Measurements from ENCODE around the gene GPRC5A. TPM values are rescaled to one million over a fixed set of nuclear protein-coding genes. Genes with fewer than 3 reads are reported as not detected.

Gene GPRC5A
- total RNA-seq, 1 donor from 2014 or later: 7.2 TPM

GRCh38 chr12:12885096-12885792 is 6.1 kb upstream of the GPRC5A start:
- DNase-seq (ENCODE audit: low spot score): no peak

- DNase-seq (ENCODE audit: low spot score): no peak
These were observed 3.9 kb upstream of the GPRC5A start for GRCh38 chr12:12887471-12887870.

DNA sequence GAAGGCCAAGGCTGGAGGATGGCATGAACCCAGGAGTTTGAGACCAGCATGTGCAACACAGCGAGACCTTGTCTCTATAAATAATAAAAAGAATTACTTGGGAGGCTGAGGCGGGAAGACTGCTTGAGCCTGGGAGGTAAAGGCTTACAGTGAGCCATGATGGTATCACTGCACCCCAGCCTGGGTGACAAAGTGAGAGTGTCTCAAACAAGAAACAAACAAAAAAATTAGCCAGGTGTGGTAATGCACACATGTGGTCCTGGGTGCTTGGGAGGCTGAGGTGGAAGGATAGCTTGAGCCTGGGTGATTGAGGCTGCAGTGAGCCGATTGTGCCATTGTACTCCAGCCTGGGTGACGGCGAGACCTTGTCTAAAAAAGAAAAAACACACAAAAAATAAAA is 1.7 kb upstream of the GPRC5A start:
- DNase-seq (ENCODE audit: low spot score): no peak

- DNase-seq (ENCODE audit: low spot score): peak; percentile 48
These were observed 751 bp upstream of the GPRC5A start for GRCh38 chr12:12890543-12891079.

- DNase-seq (ENCODE audit: low spot score): no peak
These were observed 556 bp downstream of the GPRC5A start for GRCh38 chr12:12891881-12892355.

- DNase-seq (ENCODE audit: low spot score): no peak
These were observed 1.3 kb downstream of the GPRC5A start for GRCh38 chr12:12892681-12893141.

DNA sequence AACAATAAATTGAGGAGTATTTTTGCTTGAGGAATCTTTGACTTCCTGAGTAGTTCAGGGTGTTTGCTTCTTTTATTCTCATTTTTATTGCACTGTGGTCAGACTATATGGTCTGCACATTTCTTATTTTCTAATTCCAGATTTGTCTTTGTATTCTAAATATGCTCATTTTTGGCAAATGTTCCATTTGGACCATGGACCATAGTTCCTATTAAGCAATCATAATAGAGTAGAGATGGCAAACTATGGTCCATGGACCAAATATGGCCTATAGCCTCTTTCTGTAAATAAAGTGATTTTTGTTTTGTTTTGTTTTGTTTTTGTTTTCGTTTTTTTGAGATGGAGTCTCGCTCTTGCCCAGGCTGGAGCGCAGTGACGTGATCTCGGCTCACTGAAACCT is 2.1 kb downstream of the GPRC5A start:
- no peak for DNase-seq (ENCODE audit: low spot score)

DNA sequence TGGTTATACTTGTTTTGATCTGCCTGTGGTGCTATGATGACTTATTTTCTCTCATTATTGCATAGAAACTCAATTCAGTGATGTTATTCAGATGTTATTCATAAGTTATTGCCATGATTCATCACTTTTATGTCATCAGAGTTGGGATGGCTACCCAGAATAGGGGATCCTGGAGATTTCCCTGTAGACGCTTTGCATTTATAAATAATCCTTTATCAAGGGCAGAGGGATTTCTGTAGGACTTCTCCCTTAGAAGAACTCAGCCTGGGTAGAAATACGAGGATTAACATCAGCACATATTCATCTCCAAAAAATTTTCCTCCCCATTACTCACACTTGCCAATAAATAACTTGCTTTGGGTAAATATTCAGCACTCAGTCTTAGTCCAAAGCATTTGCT is 4.9 kb downstream of the GPRC5A start:
- no peak for DNase-seq (ENCODE audit: low spot score)

- no peak for DNase-seq (ENCODE audit: low spot score)
These were observed 5.9 kb downstream of the GPRC5A start for GRCh38 chr12:12897302-12897701.

DNA sequence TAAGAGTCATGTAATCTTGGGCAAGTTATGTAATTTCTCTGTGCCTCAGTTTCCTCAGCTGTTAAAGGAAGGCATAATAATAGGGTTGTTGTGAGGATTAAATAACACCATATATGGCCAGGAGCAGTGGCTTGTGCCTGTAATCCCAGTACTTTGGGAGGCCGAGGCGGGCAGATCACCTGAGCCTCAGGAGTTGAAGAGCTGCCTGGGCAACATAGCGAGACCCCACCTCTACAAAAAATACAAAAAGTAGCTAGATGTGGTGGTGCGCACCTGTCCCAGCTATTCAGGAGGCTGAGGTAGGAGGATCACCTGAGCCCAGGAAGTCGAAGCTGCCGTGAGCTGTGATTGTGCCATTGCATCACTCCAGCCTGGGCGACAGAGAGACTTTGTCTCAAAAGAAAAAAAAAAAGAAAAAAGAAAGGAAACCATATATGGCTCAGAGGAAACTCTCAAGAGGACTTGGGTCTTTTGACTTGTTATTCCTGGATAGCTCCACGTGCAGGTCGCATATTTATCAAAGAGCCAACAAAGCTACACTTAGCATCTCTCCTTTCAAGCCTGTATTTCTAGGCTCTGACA is 6.9 kb downstream of the GPRC5A start:
- no peak for DNase-seq (ENCODE audit: low spot score)

GRCh38 chr12:12898911-12899511 is 7.6 kb downstream of the GPRC5A start:
- no peak for DNase-seq (ENCODE audit: low spot score)

DNA sequence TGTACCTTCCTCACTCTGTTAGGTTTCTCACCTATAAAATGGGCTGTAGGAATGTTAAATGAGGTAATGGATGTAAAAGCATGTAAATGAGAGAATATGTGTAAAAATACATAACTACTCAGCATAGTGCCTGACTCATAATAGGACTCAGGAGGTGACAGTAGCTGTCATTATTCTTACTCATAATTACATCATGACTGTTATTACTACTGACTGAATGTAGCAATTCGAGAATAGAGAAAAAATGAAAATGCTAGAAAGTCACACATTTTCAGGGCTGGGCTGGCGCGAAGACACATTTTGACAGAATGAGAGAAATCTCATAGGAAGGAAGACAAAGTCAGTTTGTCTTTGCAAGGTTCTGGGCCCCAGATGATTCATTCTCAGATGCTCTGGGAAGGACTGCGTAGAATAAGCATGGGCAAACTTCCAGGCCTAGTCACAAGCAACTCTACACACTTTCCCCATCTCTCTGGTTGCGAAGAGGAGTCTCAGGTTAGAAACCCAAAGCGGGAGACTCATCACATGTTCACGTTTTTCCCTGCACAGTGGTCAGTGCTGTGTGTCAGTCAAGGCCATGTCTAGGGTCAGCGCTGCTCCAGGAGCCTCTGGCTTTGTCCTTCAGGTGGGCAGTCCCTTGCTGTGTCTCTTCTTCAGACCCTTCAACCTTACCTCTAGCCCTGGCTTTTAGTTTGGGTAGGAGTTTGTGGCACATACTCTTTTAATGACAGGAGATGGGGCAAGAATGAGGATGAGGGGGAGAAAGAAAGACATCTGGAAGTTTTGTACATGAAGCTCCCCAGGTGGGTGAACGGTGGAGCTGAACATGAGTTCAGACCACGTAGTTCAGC is 8.4 kb downstream of the GPRC5A start:
- DNase-seq (ENCODE audit: low spot score): no peak

- DNase-seq (ENCODE audit: low spot score): no peak
These were observed 9.4 kb downstream of the GPRC5A start for GRCh38 chr12:12900786-12901157.

- no peak for DNase-seq (ENCODE audit: low spot score)
These were observed 9.9 kb downstream of the GPRC5A start for GRCh38 chr12:12901158-12901791.

- no peak for DNase-seq (ENCODE audit: low spot score)
These were observed 10.7 kb downstream of the GPRC5A start for GRCh38 chr12:12902036-12902435.

DNA sequence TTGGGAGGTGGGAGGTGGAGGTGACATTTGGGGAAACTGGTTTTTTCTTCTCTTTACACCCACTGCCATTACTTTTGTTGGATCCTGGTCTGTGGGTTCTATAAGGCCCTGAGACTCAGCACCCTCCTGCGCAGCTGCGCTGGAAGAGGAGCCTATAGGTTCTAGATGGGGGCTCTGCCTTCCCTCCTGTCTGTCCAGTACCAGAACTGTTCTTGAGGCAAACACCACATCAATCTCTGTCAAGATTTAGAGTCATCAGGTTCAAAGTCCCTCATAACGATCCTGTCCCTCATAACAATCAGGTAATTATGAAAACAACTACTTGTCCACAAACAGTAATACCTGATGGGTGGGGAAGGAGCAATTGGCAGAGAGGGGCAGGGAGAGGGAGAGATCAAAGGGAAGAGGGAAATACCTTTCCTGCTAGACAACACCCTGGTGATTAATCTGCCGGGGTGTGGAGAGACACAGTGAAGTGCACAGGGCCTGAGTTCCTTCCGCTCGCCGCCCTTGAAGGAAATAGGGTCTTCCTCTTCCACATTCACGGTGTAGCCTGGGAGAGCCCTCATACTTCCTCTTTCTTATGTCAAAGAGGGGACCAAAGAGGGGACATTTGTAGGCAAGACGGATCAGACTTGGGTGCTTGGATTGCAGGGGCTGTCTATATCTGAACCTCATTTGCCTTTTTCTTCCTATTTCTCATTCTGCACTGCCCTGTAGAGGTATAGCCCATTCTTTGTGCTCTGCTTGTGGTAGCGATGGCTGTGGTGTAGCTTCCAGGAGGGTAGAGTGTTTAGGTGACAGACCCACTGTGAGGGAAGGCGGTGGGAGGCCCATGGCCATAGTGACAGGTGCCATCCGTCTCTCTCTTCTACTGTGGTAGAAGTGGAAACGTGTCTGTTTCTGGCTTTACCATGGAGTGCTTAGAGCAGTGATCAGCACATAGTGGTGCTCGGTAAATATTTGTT is 12.6 kb downstream of the GPRC5A start:
- peak; percentile 36 for DNase-seq (ENCODE audit: low spot score)

DNA sequence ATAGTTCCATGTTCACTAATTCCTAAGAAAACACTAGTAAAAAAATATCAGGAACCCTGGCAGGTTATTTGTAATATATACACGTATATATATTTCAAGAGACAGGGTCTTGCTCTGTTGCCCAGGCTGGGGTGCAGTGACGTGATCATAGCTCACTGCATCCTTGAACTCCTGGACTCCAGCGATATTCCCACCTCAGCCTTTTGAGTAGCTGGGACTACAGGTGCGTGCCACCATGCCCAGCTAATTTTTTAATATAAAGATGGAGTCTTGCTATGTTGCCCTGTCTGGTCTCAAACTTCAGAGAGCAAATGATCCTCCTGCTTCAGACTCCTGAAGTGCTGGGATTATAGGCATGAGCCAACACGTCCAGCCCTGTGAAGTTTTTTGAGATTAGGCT is 16.2 kb downstream of the GPRC5A start:
- no peak for DNase-seq (ENCODE audit: low spot score)

DNA sequence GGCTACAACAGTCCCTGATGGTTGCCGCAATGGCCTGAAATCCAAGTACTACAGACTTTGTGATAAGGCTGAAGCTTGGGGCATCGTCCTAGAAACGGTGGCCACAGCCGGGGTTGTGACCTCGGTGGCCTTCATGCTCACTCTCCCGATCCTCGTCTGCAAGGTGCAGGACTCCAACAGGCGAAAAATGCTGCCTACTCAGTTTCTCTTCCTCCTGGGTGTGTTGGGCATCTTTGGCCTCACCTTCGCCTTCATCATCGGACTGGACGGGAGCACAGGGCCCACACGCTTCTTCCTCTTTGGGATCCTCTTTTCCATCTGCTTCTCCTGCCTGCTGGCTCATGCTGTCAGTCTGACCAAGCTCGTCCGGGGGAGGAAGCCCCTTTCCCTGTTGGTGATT is 16.9 kb downstream of the GPRC5A start:
- DNase-seq (ENCODE audit: low spot score): no peak

DNA sequence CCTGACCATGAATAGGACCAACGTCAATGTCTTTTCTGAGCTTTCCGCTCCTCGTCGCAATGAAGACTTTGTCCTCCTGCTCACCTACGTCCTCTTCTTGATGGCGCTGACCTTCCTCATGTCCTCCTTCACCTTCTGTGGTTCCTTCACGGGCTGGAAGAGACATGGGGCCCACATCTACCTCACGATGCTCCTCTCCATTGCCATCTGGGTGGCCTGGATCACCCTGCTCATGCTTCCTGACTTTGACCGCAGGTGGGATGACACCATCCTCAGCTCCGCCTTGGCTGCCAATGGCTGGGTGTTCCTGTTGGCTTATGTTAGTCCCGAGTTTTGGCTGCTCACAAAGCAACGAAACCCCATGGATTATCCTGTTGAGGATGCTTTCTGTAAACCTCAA is 17.3 kb downstream of the GPRC5A start:
- DNase-seq (ENCODE audit: low spot score): no peak

Measured in mucosa of gallbladder (tissue), 1 donor.